HG03139 (cell line): ENCODE measurements around the gene GNAO1.

Source experiments
- ATAC-seq: cut with Tn5 transposase; IDR thresholded peaks from one replicate; pipeline ENCODE4 v1.9.1; 2021; ENCODE audit not compliant: unreplicated experiment

The GNAO1 gene

DNA sequence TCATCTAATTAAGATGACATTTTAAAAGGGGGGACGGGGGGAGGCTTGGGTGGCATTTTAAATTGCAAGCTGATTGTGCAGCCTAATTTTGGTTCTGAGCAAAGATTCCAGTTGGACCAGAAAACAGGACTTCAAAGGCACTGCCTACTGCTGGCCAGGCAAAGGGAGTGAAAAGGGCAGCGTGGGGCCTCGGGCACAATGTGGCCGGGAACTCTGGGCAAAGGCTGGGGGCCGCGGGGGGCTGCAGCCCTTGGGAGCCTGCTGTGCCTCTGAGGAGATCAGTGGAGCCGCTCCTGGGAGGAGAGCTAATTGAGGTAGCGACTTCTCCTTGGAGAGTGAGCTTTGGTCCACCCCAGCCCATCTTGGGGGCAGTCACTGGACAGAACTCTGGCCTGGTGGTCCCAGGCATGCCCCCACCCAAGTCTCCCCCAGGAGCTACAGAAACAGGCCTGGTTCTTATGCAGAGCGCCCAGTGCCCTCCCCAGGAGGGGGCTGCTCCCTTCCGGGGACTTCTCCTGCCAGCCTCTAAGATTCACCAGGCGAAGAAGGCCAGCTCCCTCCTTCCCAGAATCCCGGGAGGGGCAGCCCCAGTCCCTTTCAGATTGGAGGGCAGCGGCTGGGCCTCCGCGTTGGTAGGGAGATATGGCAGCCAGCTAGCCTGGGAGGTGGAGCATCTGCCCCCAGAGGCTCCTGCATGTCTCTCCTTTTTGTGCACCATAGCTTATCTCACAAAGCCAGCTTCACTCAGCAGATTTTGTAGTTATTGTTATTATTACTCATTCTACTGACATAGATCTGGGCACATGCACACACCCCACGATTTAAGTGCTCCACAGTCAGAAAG is 115.6 kb downstream of the GNAO1 start:
- no peak for ATAC-seq

DNA sequence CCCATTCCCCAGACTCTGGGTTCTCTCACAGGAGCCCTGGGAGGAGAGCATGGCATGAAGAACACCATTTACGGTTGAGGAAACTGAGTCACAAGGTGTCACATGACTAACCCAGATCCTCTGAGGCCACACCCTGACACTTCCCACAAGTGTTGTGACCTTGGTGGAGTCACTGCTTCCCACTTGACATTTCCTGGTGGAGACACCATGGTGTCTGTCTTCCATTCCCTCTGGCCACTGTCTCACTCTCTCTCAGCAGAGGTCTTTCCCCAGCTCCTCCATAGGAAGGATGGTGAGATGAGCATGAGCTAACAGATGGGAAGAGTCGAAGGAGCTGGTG is 116.2 kb downstream of the GNAO1 start:
- no peak for ATAC-seq

DNA sequence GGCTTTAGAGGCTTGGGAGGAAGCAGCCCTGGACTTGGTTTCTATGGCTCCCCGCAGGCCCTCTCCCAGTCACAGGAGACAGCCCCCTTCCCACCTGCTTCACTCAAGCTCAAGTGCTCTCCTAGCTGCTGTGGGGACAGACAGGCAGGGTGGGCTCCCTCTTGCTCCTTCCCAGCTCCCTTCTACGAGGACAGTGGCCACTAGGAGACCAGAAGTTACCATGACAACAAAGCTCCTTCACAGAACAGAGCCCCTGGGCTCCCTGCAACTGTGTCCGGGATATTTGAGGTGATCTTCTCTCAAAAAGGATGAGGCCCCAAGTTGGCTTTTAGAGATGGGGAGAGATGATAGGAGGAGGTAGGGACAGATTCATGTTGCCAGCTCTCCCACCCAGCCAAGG is 117.7 kb downstream of the GNAO1 start:
- ATAC-seq, result no peak

DNA sequence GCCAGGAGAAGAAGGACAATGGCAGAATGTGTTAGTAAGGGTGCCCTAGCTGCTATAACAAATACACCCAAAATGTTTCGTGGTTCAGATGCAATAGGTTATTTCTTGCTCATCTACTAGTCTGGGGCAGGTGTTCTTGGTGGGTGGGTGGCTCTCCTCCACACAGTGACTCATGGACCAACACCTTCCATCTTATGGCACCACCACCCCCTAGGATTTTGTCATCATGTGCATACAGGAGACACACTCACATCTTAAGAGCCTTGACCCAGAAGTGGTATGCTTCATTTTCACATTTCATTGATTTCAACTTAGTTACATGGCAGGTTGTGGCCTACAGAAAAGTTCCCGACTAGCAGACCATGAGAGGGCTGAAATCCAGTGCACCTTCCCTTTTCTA is 119.4 kb downstream of the GNAO1 start:
- ATAC-seq, result no peak

DNA sequence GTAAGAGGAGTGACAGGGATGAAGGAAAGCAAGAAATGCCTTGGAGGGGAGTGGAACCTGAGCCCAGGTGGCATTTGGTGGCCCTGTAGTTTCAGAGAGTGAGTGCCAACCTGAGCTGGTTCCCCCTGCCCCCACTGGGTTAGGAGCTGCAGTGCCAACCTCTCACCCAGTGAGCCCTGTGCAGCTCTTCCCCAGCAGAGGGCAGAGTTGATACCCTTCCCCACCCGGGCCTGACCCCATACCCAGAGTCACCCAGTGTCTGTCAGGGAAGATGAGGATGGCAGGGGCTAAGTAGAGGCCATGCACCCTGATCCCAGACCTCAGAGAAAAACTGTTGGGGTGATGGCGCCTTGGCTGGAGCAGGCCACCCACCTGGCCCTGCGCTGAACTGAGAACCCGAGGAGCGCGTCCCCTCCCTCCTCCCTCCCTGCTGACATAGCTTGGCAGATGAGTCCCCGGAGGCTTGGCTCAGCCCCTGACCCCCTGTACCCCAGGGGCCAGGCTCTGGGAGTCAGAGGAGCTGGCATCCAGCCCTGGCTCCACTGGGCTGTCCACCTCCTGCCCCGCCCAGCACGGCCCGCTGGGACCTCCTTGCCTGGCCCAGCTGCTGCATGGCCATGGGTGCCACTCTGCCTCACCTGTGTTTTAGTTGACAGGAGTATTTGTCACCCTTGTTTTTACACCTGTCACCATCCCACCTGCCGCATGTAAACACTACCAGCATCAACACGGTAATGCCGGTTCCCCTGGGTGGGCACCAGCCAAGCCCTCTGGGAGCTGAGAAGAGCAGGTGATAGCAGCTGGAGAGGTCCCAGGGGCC is 120.1 kb downstream of the GNAO1 start:
- ATAC-seq, result no peak

DNA sequence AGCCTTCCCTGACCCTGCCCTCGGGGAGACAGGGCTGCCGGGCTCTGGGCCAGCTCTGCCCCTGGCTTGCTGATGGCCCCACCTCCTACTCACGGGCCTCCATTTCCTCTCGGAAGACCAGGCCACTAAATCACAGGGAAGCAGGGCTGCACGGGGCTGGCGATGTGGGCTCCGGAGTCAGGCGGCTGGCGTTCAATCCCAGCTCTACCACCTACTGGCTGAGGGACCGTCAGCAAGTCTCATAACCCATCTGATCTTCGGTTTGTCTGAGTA is 120.7 kb downstream of the GNAO1 start:
- no peak for ATAC-seq

DNA sequence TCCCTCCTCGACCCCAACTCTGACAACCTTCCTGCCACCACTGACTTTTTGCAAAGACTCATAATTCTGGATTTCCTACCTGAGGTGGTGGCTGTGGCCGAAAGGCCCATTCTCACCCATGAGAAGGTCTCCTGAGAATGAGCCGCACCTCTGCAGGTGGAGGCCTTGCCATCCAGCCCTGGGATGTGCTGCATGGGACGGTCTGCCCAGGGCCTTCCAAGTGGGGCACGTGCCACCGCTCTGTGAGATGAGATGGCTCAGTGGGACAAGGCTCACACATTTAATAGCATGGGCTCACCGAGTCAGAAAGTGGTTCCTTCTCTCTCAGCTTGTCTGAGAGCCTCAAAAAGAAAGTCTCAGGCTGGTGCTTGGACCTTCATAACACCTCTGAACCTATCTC is 121.3 kb downstream of the GNAO1 start:
- ATAC-seq, result no peak

DNA sequence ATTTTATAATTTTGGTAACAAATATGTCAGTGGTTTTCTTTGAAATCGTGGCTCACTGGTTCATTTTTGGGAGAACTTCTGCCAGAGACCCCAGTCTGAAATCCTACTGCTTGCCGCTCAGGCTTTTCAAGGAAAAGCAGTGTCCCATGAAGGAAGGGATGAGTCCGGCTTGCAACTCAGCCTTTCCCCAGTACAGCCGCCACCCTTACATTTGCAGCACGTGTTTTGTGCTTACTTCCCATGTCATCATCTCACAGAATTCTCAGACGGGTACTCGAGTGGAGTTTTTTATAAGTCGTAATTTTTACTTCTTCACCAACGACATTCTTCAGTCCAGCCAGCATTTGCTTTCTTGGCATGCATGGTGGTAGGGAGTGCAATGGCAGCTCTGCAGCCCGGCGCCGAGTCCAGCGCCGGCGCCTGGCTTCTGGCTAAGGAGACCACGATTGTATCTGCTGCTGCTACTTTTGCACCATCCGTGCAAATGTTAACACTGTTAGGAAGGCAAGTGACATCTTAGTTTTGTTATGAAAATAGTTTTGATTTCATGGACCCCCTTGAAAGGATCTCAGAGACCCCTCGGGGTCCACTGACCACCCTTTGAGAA is 123.1 kb downstream of the GNAO1 start:
- ATAC-seq, result no peak

DNA sequence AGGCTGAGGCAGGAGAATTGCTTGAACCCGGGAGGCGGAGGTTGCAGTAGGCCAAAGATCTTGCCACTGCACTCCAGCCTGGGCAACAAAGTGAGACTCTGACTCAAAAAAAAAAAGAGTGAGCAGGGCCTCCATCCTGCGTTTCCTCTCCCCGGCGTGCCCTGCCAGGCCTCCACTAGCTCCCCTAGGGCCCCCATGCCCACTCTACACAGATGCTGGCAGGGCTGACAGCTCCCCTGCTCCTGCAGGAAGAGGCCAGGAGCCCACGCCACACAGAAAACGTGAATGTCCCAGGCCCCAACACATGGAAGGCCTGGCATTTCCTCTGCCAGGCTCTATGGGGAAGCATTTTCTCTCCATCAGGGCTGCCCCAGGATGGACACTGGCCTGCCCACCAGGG is 124.7 kb downstream of the GNAO1 start:
- ATAC-seq, result no peak

DNA sequence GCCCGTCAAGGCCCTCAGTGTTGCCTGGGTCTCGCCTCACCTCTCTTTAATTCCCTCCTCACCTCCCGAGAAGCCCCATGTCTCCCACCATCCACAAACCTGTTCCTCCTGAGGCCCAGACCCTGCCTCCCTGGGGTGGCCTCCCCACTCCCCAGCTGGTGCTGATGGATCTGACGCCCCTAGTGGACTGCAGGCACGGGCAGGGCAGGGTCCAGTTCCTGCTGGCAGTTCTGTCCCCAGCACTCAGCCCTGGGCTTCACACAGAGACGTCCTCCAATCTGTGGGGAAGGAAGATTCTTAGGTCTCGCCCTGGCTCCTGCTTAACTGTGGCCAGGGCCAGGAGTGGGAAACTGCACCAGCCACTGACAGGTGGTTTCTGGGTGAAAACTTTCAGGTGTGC is 125.3 kb downstream of the GNAO1 start:
- ATAC-seq, result no peak

DNA sequence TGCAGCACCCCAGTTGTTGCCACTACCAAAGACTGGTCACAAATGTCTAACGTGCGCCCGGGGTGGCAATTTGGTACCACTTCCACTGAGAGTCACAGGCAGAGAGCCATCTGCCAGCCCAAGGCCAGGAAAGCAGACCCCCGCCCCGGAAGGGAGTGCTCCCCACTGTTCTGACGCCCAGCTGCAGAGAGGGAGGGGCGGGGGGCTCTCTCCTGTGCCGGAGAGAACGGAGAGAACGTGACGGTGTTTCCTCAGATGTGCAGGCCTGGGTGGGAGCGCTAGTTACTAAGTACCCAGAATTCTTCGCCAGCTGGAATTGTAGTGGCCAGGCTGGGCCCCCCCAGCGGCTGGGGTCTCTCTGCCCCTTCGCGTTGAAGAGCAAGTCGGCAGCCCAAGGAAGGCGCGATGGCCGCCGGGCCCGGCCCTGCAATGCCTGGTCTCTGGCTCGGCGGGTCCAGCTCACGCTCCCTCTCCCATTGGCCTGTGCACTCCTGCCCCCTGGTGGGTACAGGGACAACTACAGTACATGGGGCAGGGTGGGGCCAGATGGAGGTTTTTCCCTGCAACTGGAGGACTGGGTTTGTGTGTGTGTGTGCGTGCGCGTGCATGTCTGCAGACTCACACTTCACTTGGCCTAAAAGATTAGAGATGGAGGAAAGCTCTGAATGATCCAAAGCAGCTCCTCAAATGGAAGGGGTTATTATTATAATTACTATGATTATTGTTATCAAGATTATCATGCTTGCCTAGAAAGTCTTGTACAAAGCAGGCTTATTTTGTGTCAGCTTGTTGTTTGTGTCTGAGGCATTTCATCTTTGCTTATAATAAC is 126.9 kb downstream of the GNAO1 start:
- ATAC-seq, result peak; percentile 97

DNA sequence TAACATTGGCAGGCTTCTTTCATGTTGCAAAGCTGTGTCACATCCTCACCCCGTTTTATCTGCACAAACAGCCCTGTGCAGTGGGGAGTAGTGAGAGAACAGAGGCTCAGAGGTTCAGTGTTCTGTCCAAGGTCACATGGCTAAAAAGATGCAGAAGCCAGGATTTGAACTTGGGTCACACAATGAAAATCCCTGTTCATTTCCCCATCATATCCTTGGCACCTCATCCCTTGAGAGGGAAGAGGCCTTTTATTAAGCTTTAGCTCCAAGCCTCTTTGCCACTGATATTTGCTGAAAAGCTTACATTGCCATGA is 127.5 kb downstream of the GNAO1 start:
- ATAC-seq, result no peak

DNA sequence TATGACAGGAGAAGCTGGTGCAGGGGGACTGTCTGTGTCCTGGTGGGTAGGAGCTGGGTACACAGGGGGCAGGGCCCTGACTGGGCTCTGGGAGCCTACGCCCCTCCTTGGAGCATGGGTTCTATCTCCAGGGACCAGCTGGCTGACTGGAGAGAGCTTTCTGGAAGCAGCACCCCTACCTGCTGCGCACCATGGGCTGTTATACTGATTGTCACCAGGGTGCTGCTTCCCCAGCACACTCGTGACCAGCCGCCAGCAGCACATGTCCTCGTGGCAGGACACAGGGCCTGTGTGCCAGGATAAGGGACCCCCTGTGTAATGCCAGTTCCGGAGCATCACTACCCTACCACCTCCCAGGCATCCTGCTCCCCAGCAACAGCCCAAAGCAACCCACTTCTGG is 128.1 kb downstream of the GNAO1 start:
- no peak for ATAC-seq

DNA sequence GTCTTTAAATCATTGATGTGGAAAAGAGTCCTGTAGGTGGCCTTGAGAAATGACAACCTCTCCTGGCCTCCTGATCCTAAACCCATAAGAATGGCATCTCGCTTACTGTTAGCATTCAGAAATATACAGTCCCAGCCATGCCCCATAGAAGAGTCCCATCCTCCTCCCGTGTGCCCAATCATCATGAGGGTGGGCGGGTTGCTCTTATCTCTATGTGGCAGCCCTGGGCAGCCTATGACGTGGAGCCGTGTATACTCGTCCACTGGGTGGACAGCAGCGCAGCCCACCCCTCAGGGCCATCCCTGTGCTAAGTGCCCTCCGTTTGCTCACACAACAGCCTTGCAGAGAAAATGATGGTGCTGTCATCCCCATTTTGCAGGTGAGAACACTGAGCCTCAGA is 128.8 kb downstream of the GNAO1 start:
- ATAC-seq, result no peak

DNA sequence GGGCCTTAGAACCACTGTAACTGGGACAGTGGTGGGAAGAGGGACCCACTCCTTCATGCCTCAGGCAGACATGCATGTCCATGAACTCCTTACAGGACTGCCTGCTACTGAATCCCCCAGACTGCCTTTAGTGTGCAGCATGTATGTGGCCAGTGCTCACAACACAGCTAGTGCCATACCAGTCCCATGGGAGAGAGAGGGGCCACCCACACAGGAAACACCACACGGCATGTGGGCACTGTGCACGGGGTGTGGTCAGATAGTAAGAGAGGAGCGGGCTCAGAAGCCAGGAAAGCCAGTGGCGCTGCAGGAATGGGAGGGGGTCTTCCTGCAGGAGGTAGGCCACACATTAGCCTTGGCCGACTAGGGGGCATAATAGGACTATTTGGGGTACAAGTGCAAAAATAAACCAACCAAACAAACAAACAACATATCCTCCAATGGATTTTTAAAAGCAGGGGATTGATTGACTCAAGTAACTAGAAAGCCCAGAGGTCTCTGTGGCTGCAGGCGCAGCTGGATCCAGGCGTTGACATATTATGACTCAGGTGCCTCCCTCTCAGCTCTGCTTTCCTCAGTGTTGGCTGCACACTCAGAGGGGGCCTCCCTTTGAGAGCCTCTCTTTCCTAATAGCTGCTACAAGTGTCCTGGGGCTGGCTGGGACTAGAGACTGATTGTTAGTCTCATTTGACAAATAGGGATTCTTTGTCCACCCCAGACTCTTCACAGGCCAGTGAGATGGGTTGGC is 129.7 kb downstream of the GNAO1 start:
- no peak for ATAC-seq

DNA sequence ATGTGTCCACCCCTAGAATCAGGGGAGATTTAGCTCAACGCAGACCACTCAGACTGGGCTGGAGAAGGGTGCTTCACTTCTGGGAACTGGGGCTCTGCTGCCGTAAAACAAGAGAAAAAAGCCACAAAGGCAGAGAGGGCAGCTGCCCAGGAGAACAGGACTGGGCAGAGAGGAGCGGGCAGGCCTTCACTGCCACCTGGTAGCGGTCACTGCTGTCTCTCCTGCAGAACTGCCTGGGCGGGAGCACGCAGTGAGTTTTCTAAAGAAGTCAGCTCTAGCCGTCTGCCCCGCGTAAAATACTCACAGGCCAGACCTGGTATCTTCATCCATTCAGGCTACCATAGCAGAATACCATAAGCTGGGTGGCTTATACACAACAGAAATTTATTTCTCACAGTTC is 130.3 kb downstream of the GNAO1 start:
- no peak for ATAC-seq

DNA sequence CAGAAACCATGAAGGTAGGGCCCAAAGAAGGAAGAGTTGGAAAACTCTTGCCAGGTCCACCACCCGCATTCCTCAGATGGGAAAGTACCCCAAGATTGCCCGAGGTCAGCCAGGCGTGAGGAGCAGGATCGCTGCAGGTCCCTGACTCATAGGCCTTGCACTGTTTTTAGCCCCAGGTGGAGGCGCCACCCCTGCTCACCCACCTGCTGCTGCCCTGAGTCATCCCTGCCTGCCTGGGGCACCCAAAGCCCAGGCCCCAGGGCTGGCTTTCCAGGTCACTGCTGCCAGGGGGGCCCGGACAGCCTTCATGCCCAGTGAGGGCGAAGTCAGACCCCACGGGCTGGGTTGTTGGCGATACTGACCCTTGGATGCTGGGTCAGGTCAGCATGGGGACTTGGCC is 133.1 kb downstream of the GNAO1 start:
- ATAC-seq, result no peak

DNA sequence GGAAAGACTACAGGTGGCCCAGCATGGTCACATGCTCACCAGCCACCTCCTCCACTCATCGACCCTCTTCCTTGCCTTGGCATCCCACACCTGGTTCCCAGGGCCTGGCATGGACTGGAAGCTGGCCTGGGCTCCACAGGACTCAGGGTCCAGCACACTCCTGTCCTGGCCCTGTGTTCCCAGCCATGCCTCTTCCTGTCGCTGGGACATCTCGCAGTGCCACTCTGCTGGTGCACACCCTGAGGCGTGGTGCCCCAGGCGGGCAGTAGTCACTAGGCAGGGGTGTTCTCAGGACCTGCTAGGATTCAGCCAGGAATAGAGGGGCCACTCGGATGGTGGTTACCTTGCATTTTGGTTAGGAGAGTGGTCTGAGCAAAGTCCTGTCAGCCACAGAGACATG is 134.7 kb downstream of the GNAO1 start:
- ATAC-seq, result no peak

DNA sequence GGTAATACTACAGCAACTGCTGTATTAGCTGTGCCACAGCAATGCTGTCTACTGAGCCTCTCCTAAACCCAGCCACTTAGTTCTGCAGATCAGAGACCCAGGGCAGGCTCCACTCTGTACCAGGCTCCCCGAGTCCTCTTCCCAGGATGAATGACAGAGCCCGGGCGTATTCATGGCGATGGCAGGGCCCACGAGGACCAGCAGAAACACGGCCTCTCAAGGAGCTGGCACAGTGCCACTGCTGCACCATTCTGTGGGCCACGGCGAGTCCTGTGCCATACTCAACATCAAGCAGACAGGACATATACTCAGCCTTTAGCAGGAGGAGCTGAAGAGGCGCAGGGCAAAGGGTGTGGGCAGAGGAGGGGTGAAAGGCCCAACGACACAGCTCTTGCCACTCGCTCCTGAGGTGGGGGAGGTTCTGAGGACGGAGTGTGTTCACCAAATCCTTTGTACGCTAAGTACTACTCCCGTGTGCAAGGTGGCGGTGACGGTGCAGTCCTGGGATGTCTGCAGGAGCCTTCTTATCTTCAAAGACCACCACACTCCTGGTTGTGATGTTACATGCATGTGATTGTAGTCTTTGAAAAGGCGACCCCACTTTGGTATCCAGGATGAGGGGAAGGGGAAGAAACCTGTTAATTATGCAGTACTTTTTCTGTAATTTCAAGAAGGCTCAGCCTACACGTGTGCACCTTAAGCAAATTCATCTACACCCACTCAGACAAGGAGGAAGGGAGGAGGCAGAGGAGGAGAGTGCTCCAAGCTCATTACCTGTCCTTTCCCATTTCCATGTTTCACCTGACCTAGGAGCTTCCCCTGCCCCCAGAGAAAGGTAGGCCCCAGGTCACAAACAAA is 136.0 kb downstream of the GNAO1 start:
- ATAC-seq, result no peak

DNA sequence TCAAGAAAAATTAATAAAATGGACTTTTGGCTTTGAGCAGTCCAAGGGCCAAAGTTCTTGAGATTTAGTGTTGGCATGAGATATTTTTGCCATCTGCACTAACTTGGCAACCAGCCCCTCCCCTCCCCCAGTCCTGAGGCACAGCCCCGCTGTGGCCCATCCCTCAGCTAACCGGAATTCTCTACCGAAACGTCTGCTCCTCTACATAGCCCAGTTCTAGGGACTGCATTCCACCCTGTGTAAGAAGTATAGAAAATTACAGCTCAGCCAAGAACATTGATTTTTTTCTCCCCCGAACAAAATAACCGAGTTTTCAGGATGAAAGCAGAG is 136.6 kb downstream of the GNAO1 start:
- ATAC-seq, result no peak
